Measurements from ENCODE around the gene NOS1AP. TPM values are rescaled to one million over a fixed set of nuclear protein-coding genes. Genes with fewer than 3 reads are reported as not detected.

The NOS1AP gene
- total RNA-seq, 1 experiment from 2014 or later, result 5.3 TPM

- ChIA-PET CTCF (no interaction called here), POLR2A (no interaction called here), RAD21 (ENCODE audit: low non-redundant PET in 1 of 2, low total read pairs in 2 of 2, uncharacterized antibody in 2 of 2, unreplicated experiment in 2 of 2) (no interaction called here)
- ATAC-seq (no peak), DNase-seq (ENCODE audit: low read depth, low spot score) (no peak)
- no TSS peak for BruUV-seq (replicated peaks)
- intact Hi-C loops (cut with micrococcal nuclease), result no loop called here
- TF ChIP-seq EGR1 (IDR thresholded peaks at IDR 0.05; ENCODE audit: low read depth), result no peak
- no peak for TF ChIP-seq CTCF (IDR thresholded peaks at IDR 0.05 in 2 of 3, conservative IDR thresholded peaks at IDR 0.05 in 1 of 3; ENCODE audit: borderline replicate concordance in 1 of 3, insufficient read depth in 1 of 3, low read depth in 2 of 3, low read length in 2 of 3)
- no peak for TF ChIP-seq EZH2phosphoT487 (IDR thresholded peaks at IDR 0.05; ENCODE audit: borderline replicate concordance)
- no peak for TF ChIP-seq SIN3A (IDR thresholded peaks at IDR 0.05; ENCODE audit: low read depth)
- no peak for TF ChIP-seq POLR2AphosphoS5 (IDR thresholded peaks at IDR 0.05; ENCODE audit: low read depth, low read length)
- no peak for TF ChIP-seq EZH2 (IDR thresholded peaks at IDR 0.05)
- TF ChIP-seq FOSL1 (IDR thresholded peaks at IDR 0.05; ENCODE audit: low read depth), result no peak
- TF ChIP-seq REST (IDR thresholded peaks at IDR 0.05; ENCODE audit: low read depth), result no peak
- no peak for TF ChIP-seq JUND (IDR thresholded peaks at IDR 0.05)
- no peak for TF ChIP-seq RAD21 (IDR thresholded peaks at IDR 0.05; ENCODE audit: low read depth)
- no peak for TF ChIP-seq MAX (IDR thresholded peaks at IDR 0.05)
- no peak overlapping the region for H3K4me3 ChIP-seq (replicated peaks in 1 of 2; ENCODE audit: low read depth in 1 of 2, low read length in 2 of 2)
- H3K27me3 ChIP-seq (ENCODE audit: insufficient read depth, low read length), result no peaks in the 10 kb centered on the region
- no peak overlapping the region for H3K9ac ChIP-seq (ENCODE audit: low read length)
- H3K9me3 ChIP-seq (ENCODE audit: control insufficient read depth in 1 of 2, insufficient read depth in 1 of 2, low read depth in 1 of 2, low read length in 2 of 2), result no peaks in the 10 kb centered on the region
- no peak overlapping the region for H3K27ac ChIP-seq (ENCODE audit: low read depth, low read length)
- H3K4me1 ChIP-seq (ENCODE audit: control insufficient read depth in 1 of 2, insufficient read depth in 2 of 2, low read length in 2 of 2), result no peaks in the 10 kb centered on the region
- no peaks in the 10 kb centered on the region for H3K36me3 ChIP-seq (ENCODE audit: control insufficient read depth in 1 of 2, insufficient read depth in 2 of 2, low read length in 2 of 2)
- H3K4me2 ChIP-seq (ENCODE audit: low read length), result no peak overlapping the region
- no peak overlapping the region for H2AFZ ChIP-seq (ENCODE audit: low read depth, low read length, poor library complexity, severe bottlenecking)
- no peaks in the 10 kb centered on the region for H3K9me2 ChIP-seq (ENCODE audit: insufficient read depth)
- H4K20me1 ChIP-seq (ENCODE audit: insufficient read depth), result no peaks in the 10 kb centered on the region
- no peaks in the 10 kb centered on the region for H3K79me2 ChIP-seq (ENCODE audit: insufficient read depth, low read length)
These were observed 41.4 kb downstream of the NOS1AP start for GRCh38 chr1:162110910-162111309.
